Fibroblast of lung (primary cell): Measurements from ENCODE around the gene RYR2.

ENCODE experiments used
- EZH2 ChIP-seq: IDR thresholded peaks from 2 replicates; pipeline ENCODE4 v1.5.1; 2012; ENCODE audit warnings: low read length, control low read depth, mild to moderate bottlenecking; ENCODE audit errors: missing control alignments
- TF ChIP-seq, protein P1 (sequence below), 2 donors: IDR thresholded peaks in 1 of 2; conservative IDR thresholded peaks in 1 of 2; 1 replicate in 1 of 2; 2 replicates in 1 of 2; pipeline ENCODE4 v1.5.1; 2011 to 2012; ENCODE audit warnings: low read length in 2 of 2, control low read depth in 1 of 2, inconsistent platforms in 1 of 2, low read depth in 1 of 2, mild to moderate bottlenecking in 1 of 2

DNA sequence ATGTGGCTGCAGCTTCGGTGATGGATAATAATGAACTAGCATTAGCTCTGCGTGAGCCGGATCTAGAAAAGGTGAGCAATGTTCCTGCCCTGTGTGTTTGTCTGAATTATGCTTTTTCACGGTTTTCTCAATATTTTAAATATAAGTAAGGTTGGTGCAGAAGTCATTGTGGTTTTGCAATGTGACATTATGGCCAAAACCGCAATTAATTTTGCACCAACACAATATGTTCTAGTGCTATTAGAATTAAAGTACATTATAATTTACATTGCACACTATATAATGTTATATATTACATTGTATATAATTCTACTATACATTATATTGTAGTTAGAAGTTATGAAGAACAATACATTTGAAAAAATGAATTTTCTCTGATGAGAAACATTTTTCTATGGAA is 592.9 kb downstream of the RYR2 start:
- TF ChIP-seq, protein P1, sequence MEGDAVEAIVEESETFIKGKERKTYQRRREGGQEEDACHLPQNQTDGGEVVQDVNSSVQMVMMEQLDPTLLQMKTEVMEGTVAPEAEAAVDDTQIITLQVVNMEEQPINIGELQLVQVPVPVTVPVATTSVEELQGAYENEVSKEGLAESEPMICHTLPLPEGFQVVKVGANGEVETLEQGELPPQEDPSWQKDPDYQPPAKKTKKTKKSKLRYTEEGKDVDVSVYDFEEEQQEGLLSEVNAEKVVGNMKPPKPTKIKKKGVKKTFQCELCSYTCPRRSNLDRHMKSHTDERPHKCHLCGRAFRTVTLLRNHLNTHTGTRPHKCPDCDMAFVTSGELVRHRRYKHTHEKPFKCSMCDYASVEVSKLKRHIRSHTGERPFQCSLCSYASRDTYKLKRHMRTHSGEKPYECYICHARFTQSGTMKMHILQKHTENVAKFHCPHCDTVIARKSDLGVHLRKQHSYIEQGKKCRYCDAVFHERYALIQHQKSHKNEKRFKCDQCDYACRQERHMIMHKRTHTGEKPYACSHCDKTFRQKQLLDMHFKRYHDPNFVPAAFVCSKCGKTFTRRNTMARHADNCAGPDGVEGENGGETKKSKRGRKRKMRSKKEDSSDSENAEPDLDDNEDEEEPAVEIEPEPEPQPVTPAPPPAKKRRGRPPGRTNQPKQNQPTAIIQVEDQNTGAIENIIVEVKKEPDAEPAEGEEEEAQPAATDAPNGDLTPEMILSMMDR (conservative IDR thresholded peaks at IDR 0.05 in 1 of 2, IDR thresholded peaks at IDR 0.05 in 1 of 2; ENCODE audit: low read depth in 1 of 2, low read length in 2 of 2) = no peak
- no peak for TF ChIP-seq EZH2
